Adipocyte (in vitro differentiated cells): ENCODE measurements around the gene PDCD1LG2.
"Not testable (repeated sequence)": the region's sequence is repeated elsewhere in the genome, so short reads cannot be mapped to it uniquely, and the experiment has no call there.

Experiments used
- DNase-seq: peaks from one replicate; pipeline ENCODE4 v3.0.0-alpha.2; 2015; ENCODE audit warnings: low read depth
- H3K27me3 ChIP-seq: replicated peaks from 2 replicates; pipeline ENCODE4 v1.7.0; 2013; ENCODE audit warnings: mild to moderate bottlenecking, low read length, moderate library complexity; ENCODE audit not compliant: control insufficient read depth, insufficient read depth
- H3K36me3 ChIP-seq: 2 replicates; pipeline ENCODE4 v1.7.0; 2013; ENCODE audit warnings: low read length, mild to moderate bottlenecking, moderate library complexity; ENCODE audit not compliant: control insufficient read depth, insufficient read depth, severe bottlenecking
- H3K4me1 ChIP-seq: 2 replicates; pipeline ENCODE4 v1.7.0; 2013; ENCODE audit warnings: mild to moderate bottlenecking, low read length, moderate library complexity; ENCODE audit not compliant: control insufficient read depth, insufficient read depth
- H3K4me3 ChIP-seq: 2 replicates; pipeline ENCODE4 v1.7.0; 2013; ENCODE audit warnings: mild to moderate bottlenecking, low read length, moderate library complexity
- H3K9ac ChIP-seq: 2 replicates; pipeline ENCODE4 v1.7.0; 2013; ENCODE audit warnings: mild to moderate bottlenecking, low read length, moderate library complexity
- H3K9me3 ChIP-seq: 2 replicates; pipeline ENCODE4 v1.7.0; 2013; ENCODE audit warnings: mild to moderate bottlenecking, low read length, moderate library complexity; ENCODE audit not compliant: control insufficient read depth

Gene PDCD1LG2

DNA sequence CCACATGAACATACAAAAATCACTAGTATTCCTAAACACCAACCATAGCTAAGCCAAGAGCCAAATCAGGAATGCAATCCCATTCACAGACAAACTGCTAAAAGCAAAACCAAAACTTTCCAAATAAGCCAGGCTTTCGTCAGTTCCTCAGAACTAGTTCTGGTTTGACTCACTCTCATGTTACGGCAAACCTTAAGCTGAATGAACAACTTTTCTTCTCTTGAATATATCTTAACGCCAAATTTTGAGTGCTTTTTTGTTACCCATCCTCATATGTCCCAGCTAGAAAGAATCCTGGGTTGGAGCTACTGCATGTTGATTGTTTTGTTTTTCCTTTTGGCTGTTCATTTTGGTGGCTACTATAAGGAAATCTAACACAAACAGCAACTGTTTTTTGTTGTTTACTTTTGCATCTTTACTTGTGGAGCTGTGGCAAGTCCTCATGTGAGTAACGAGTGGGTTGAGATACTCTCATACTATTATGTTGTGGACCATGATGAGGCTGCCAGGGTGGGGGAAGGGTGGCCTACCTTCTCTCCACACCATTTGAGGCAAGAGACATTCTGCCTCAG is at the start of gene PDCD1LG2:
PDCD1LG2 (plus strand) TSS at position 172 of the 572 bp plus-strand sequence. CDS start 12,016 bp downstream, outside the sequence.
- Histone ChIP-seq H3K4me3 (peak within 1 kb of the TSS; percentile 77), H3K27me3 (no peaks in the 10 kb centered on the region), H3K36me3 (no peaks in the 10 kb centered on the region), H3K4me1 (peaks cover 25% of the 10 kb centered on the region), H3K9me3 (no peaks in the 10 kb centered on the region), H3K9ac (peak within 1 kb of the TSS; percentile 77)
- peak; percentile 83 for DNase-seq

- H3K9me3 ChIP-seq, H3K4me1 ChIP-seq, H3K36me3 ChIP-seq, H3K4me3 ChIP-seq, H3K9ac ChIP-seq, H3K27me3 ChIP-seq, DNase-seq: not testable (repeated sequence)
These were observed 45.5 kb upstream of the PDCD1LG2 start for GRCh38 chr9:5464831-5465330.

GRCh38 chr9:5466005-5466404 is 44.3 kb upstream of the PDCD1LG2 start:
- Histone ChIP-seq H3K36me3 (no peaks in the 10 kb centered on the region), H3K9me3 (no peaks in the 10 kb centered on the region), H3K4me1 (no peaks in the 10 kb centered on the region), H3K27me3 (no peaks in the 10 kb centered on the region), H3K9ac (no peak overlapping the region), H3K4me3 (no peak overlapping the region)
- DNase-seq: no peak

- DNase-seq: no peak
- no peaks in the 10 kb centered on the region for H3K36me3 ChIP-seq
These were observed 43.6 kb upstream of the PDCD1LG2 start for GRCh38 chr9:5466766-5467165.

DNA sequence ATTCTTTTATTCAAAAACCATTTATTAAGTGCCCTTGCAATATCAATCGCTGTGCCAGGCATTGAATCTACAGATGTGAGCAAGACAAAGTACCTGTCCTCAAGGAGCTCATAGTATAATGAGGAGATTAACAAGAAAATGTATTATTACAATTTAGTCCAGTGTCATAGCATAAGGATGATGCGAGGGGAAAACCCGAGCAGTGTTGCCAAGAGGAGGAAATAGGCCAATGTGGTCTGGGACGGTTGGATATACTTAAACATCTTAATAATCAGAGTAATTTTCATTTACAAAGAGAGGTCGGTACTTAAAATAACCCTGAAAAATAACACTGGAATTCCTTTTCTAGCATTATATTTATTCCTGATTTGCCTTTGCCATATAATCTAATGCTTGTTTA is 41.5 kb upstream of the PDCD1LG2 start:
- no peaks in the 10 kb centered on the region for H3K27me3 ChIP-seq
- no peak for DNase-seq
- H3K4me1 ChIP-seq: no peaks in the 10 kb centered on the region

More at GRCh38 chr9:5466766-5467165, 43.6 kb upstream of the PDCD1LG2 start:
- H3K9ac ChIP-seq: no peak overlapping the region
- H3K4me1 ChIP-seq: no peaks in the 10 kb centered on the region
- H3K9me3 ChIP-seq: no peaks in the 10 kb centered on the region
- no peaks in the 10 kb centered on the region for H3K27me3 ChIP-seq
- no peak overlapping the region for H3K4me3 ChIP-seq

GRCh38 chr9:5470122-5470521 is 40.2 kb upstream of the PDCD1LG2 start:
- Histone ChIP-seq H3K4me3 (no peak overlapping the region), H3K27me3 (no peaks in the 10 kb centered on the region), H3K9me3 (no peaks in the 10 kb centered on the region)

More for the DNA sequence above, 41.5 kb upstream of the PDCD1LG2 start:
- Histone ChIP-seq H3K9ac (no peak overlapping the region), H3K9me3 (no peaks in the 10 kb centered on the region), H3K4me3 (no peak overlapping the region), H3K36me3 (no peaks in the 10 kb centered on the region)

DNA sequence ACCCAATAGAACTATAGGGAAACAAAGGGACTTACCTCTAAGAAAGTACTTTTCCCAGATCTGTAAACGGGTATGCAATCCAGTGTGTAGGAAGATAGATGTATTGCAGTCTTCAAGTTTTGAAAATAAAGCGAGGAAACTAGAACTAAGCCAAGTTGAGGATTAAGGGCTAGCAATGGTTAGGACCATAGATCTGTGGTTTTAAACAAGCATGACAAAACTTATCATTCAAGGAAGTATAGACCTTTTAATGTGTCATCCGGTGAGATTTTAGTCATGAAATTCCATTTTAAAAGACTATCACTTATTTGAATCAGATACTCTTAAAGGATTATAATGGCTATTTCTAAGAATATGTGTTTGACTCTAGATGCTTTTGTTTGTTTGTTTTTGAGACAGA is 39.5 kb upstream of the PDCD1LG2 start:
- Histone ChIP-seq H3K9ac (no peak overlapping the region), H3K4me1 (no peaks in the 10 kb centered on the region), H3K27me3 (no peaks in the 10 kb centered on the region), H3K36me3 (no peaks in the 10 kb centered on the region), H3K4me3 (no peak overlapping the region), H3K9me3 (no peaks in the 10 kb centered on the region)
- no peak for DNase-seq

More at GRCh38 chr9:5470122-5470521, 40.2 kb upstream of the PDCD1LG2 start:
- no peak overlapping the region for H3K9ac ChIP-seq
- no peaks in the 10 kb centered on the region for H3K4me1 ChIP-seq
- H3K36me3 ChIP-seq: no peaks in the 10 kb centered on the region
- DNase-seq: no peak

GRCh38 chr9:5475611-5476010 is 34.7 kb upstream of the PDCD1LG2 start:
- H3K9ac ChIP-seq: not testable (repeated sequence)

GRCh38 chr9:5478206-5478605 is 32.1 kb upstream of the PDCD1LG2 start:
- Histone ChIP-seq H3K9me3 (no peaks in the 10 kb centered on the region), H3K4me3 (no peak overlapping the region), H3K36me3 (no peaks in the 10 kb centered on the region), H3K4me1 (peaks cover 4% of the 10 kb centered on the region), H3K9ac (no peak overlapping the region), H3K27me3 (no peaks in the 10 kb centered on the region)
- DNase-seq: no peak

More at GRCh38 chr9:5475611-5476010, 34.7 kb upstream of the PDCD1LG2 start:
- not testable (repeated sequence) for H3K4me1 ChIP-seq, H3K4me3 ChIP-seq, H3K36me3 ChIP-seq, H3K9me3 ChIP-seq, H3K27me3 ChIP-seq, DNase-seq

DNA sequence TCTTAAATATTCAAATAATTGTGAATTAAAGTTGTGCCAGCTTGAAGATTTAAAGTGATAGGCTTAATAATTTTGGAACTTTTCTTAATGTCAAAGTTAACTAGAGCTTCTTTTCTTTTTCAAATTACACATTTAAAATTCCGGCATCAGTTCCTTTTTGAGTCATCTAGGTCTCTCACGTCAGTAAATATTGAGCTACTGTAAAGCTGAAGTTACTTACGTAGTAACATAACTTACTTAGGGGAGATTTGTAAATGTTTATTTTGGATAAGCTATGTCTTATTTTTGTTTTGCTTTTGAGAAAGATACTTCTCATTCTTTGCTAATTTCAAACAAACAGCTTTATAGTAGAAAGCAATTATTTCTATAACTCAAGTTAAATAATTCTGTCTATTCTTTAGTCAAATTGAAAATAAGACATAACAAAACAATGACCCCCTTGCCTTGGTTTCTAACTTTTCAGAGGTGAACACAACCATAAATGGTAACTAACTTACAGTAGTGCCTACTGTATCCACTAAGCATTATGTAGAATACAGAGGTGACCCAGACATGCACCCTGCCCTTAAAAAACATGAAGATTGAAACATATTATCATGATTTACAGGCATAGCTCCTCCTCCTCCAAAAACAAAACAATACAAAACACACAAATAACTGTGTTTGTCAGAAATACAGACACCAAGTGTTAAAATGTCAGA is 30.2 kb upstream of the PDCD1LG2 start:
- DNase-seq: no peak
- no peak overlapping the region for H3K4me3 ChIP-seq
- H3K9ac ChIP-seq: no peak overlapping the region
- no peaks in the 10 kb centered on the region for H3K36me3 ChIP-seq
- H3K4me1 ChIP-seq: peaks cover 4% of the 10 kb centered on the region
- H3K9me3 ChIP-seq: no peaks in the 10 kb centered on the region
- no peaks in the 10 kb centered on the region for H3K27me3 ChIP-seq

GRCh38 chr9:5480919-5481318 is 29.4 kb upstream of the PDCD1LG2 start:
- no peak for DNase-seq
- Histone ChIP-seq H3K4me3 (no peak overlapping the region), H3K9me3 (no peaks in the 10 kb centered on the region), H3K27me3 (no peaks in the 10 kb centered on the region), H3K4me1 (peaks cover 4% of the 10 kb centered on the region), H3K9ac (no peak overlapping the region), H3K36me3 (no peaks in the 10 kb centered on the region)
